HFFc6 (cell line): Measurements from ENCODE around the gene KRT82. TPM values are rescaled to one million over a fixed set of nuclear protein-coding genes. Genes with fewer than 3 reads are reported as not detected.

ENCODE experiments used
- DNase-seq: peaks from one replicate; pipeline ENCODE4 v3.0.0-alpha.2; 2018
- H3K27ac Mint-ChIP-seq: 2 replicates; pipeline ENCODE4 v1.8.0; 2020; ENCODE audit warnings: mild to moderate bottlenecking, mixed read lengths
- H3K27me3 Mint-ChIP-seq: 2 replicates; pipeline ENCODE4 v1.8.0; 2021; ENCODE audit warnings: mild to moderate bottlenecking, moderate library complexity, mixed read lengths; ENCODE audit not compliant: insufficient read depth
- H3K36me3 Mint-ChIP-seq: 2 replicates; pipeline ENCODE4 v1.8.0; 2021; ENCODE audit warnings: low read depth, mixed read lengths
- H3K4me1 Mint-ChIP-seq: 2 replicates; pipeline ENCODE4 v1.8.0; 2020; ENCODE audit warnings: low read depth, mixed read lengths
- H3K4me3 Mint-ChIP-seq: 2 replicates; pipeline ENCODE4 v1.8.0; 2020; ENCODE audit warnings: mild to moderate bottlenecking, moderate library complexity, mixed read lengths
- H3K9me3 Mint-ChIP-seq: 2 replicates; pipeline ENCODE4 v1.8.0; 2020; ENCODE audit warnings: mild to moderate bottlenecking, mixed read lengths
- CTCF ChIP-seq: fragments of 200-600 bp; sonication (generic); IDR thresholded peaks from 2 replicates; pipeline ENCODE4 v1.5.0; 2021; ENCODE audit warnings: antibody characterized with exemption, mild to moderate bottlenecking
- total RNA-seq, 6 experiments: library from RNA; stranded (reverse); fragmentation: NEBNext Ultra II Directional; extraction: Animal tissue kit (Norgen Biotek cat#: 25700); gene quantifications; 2 replicates in 1 of 6; 3 replicates in 5 of 6; pipeline ENCODE4 v1.2.3, GENCODE V29; 2021

The KRT82 gene
- total RNA-seq, 6 experiments from 2014 or later = not detected

- Mint-ChIP-seq H3K27me3 (peaks cover 31% of the 10 kb centered on the region), H3K27ac (no peak overlapping the region), H3K4me1 (no peaks in the 10 kb centered on the region), H3K9me3 (no peaks in the 10 kb centered on the region), H3K36me3 (no peaks in the 10 kb centered on the region), H3K4me3 (no peak overlapping the region)
- DNase-seq = no peak
- TF ChIP-seq CTCF = no peak
Observed at GRCh38 chr12:52394836-52395405, 11.2 kb downstream of the KRT82 start.

GRCh38 chr12:52392465-52393007 is 13.6 kb downstream of the KRT82 start:
- no peak for TF ChIP-seq CTCF
- Mint-ChIP-seq H3K4me1 (no peaks in the 10 kb centered on the region), H3K36me3 (no peaks in the 10 kb centered on the region), H3K4me3 (no peak overlapping the region), H3K27me3 (peaks cover 31% of the 10 kb centered on the region), H3K9me3 (no peaks in the 10 kb centered on the region), H3K27ac (no peak overlapping the region)
- no peak for DNase-seq

GRCh38 chr12:52391618-52392002 is 14.5 kb downstream of the KRT82 start:
- Mint-ChIP-seq H3K36me3 (no peaks in the 10 kb centered on the region), H3K4me1 (no peaks in the 10 kb centered on the region), H3K4me3 (no peak overlapping the region), H3K27ac (no peak overlapping the region), H3K9me3 (no peaks in the 10 kb centered on the region), H3K27me3 (peaks cover 27% of the 10 kb centered on the region)
- no peak for TF ChIP-seq CTCF
- DNase-seq = no peak

GRCh38 chr12:52390739-52391617 is 15.2 kb downstream of the KRT82 start:
- no peak for DNase-seq
- Mint-ChIP-seq H3K27me3 (peaks cover 23% of the 10 kb centered on the region), H3K27ac (no peak overlapping the region), H3K4me3 (no peak overlapping the region), H3K36me3 (no peaks in the 10 kb centered on the region), H3K9me3 (no peaks in the 10 kb centered on the region), H3K4me1 (no peaks in the 10 kb centered on the region)
- peak; percentile 85 for TF ChIP-seq CTCF

GRCh38 chr12:52389313-52390207 is 16.6 kb downstream of the KRT82 start:
- Mint-ChIP-seq H3K36me3 (no peaks in the 10 kb centered on the region), H3K9me3 (no peaks in the 10 kb centered on the region), H3K27ac (no peak overlapping the region), H3K27me3 (peaks cover 22% of the 10 kb centered on the region), H3K4me3 (no peak overlapping the region), H3K4me1 (no peaks in the 10 kb centered on the region)
- no peak for TF ChIP-seq CTCF
- DNase-seq = peak; percentile 8
